GM19395 (cell line): ENCODE data around the gene SSTR1.

ENCODE experiments used
- ATAC-seq: cut with Tn5 transposase; IDR thresholded peaks from one replicate; pipeline ENCODE4 v1.9.1; 2021; ENCODE audit warnings: mild to moderate bottlenecking, moderate library complexity; ENCODE audit not compliant: unreplicated experiment

The SSTR1 gene

GRCh38 chr14:38202444-38203191 is 5.1 kb upstream of the SSTR1 start:
- no peak for ATAC-seq

- ATAC-seq: no peak
Observed at GRCh38 chr14:38203929-38204718, 3.6 kb upstream of the SSTR1 start.

GRCh38 chr14:38204719-38205115 is 3.0 kb upstream of the SSTR1 start:
- ATAC-seq: no peak

GRCh38 chr14:38205119-38205813 is 2.4 kb upstream of the SSTR1 start:
- no peak for ATAC-seq

- ATAC-seq: no peak
Observed at GRCh38 chr14:38205949-38206665, 1.6 kb upstream of the SSTR1 start.

- ATAC-seq: no peak
Observed at GRCh38 chr14:38206689-38207376, 871 bp upstream of the SSTR1 start.

- no peak for ATAC-seq
Observed at GRCh38 chr14:38207377-38207735, 348 bp upstream of the SSTR1 start.

GRCh38 chr14:38208618-38209562 is 1.2 kb downstream of the SSTR1 start:
- ATAC-seq: no peak

- ATAC-seq: no peak
Observed at GRCh38 chr14:38209572-38210557, 2.2 kb downstream of the SSTR1 start.

- ATAC-seq: no peak
Observed at GRCh38 chr14:38210587-38211216, 3.0 kb downstream of the SSTR1 start.

- ATAC-seq: no peak
Observed at GRCh38 chr14:38211255-38211735, 3.6 kb downstream of the SSTR1 start.

- ATAC-seq: no peak
Observed at GRCh38 chr14:38212111-38212510, 4.4 kb downstream of the SSTR1 start.

- no peak for ATAC-seq
Observed at GRCh38 chr14:38213001-38213400, 5.3 kb downstream of the SSTR1 start.

- ATAC-seq: no peak
Observed at GRCh38 chr14:38217553-38217952, 9.8 kb downstream of the SSTR1 start.

GRCh38 chr14:38221077-38221476 is 13.4 kb downstream of the SSTR1 start:
- no peak for ATAC-seq

GRCh38 chr14:38224338-38224737 is 16.6 kb downstream of the SSTR1 start:
- no peak for ATAC-seq

GRCh38 chr14:38225946-38226345 is 18.2 kb downstream of the SSTR1 start:
- no peak for ATAC-seq

- no peak for ATAC-seq
Observed at GRCh38 chr14:38226366-38226765, 18.7 kb downstream of the SSTR1 start.
